Measurements from ENCODE around the gene ADAT2. TPM values are rescaled to one million over a fixed set of nuclear protein-coding genes. Genes with fewer than 3 reads are reported as not detected.

Gene ADAT2
- total and polyA plus RNA-seq, 2 of the 4 experiments (the other 2 are of a cell fraction), result 2.7 to 5.4 TPM

DNA sequence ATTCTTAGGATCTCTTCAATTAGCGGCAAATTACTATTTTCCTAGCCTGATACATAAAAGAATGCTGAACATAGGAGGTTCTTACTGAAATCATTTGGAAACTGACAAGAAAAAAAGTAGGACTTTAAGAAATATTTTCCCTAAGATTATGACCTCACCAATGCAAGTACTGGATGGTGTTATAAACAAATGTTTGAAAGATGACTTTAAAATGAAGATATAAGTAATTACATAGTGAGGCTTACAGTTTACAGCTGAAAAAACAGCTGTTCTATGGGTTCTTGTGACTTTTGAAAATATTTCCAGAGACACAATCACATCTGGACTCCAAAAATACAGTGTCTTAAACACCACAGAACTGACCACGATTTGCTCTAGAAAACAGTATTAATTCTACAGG is 64.9 kb downstream of the ADAT2 start:
- CTCF ChIA-PET, result interaction anchor here (0.6 to 1.3 kb wide), 2 partner anchors 10 to 62 kb away, joined by 3 to 6 read pairs; no protein-coding TSS in a partner anchor

More for the DNA sequence above, 64.9 kb downstream of the ADAT2 start:
- Histone ChIP-seq H3K56ac (ENCODE audit: extremely low read depth, insufficient read depth, low read length) (no peak overlapping the region), H2AK5ac (ENCODE audit: low read depth, low read length) (no peak overlapping the region), H3K36me3 (ENCODE audit: control insufficient read depth, insufficient read depth, low read length) (no peaks in the 10 kb centered on the region), H4K5ac (ENCODE audit: low read depth, low read length) (no peak overlapping the region), H3K27me3 (ENCODE audit: control insufficient read depth, insufficient read depth, low read length) (peaks cover 12% of the 10 kb centered on the region), H4K20me1 (ENCODE audit: insufficient read depth, low read length) (no peaks in the 10 kb centered on the region), H3K14ac (replicated peaks; ENCODE audit: low read depth, low read length) (no peak overlapping the region), H3K79me1 (ENCODE audit: low read depth in 1 of 2, low read length in 2 of 2) (no peaks in the 10 kb centered on the region), H3K4me3 (ENCODE audit: insufficient read depth, low read depth, low read length) (no peak overlapping the region), H4K91ac (ENCODE audit: insufficient read depth, low read depth, low read length) (no peak overlapping the region), H3K27ac (ENCODE audit: insufficient read depth, low read length) (no peak overlapping the region), H3K4ac (ENCODE audit: low read depth, low read length) (no peak overlapping the region), H2BK15ac (ENCODE audit: low read depth, low read length) (no peak overlapping the region), H2AK9ac (replicated peaks; ENCODE audit: low read depth, low read length, poor library complexity) (no peak overlapping the region), H3K4me2 (ENCODE audit: low read depth, low read length) (no peak overlapping the region), H3K4me1 (ENCODE audit: control insufficient read depth, insufficient read depth, low read length) (no peaks in the 10 kb centered on the region), H3K9ac (ENCODE audit: low read depth, low read length) (no peak overlapping the region), H2BK20ac (ENCODE audit: low read depth, low read length) (no peak overlapping the region), H2BK120ac (ENCODE audit: low read depth, low read length) (no peak overlapping the region), H2BK5ac (ENCODE audit: low read depth, low read length, poor library complexity, severe bottlenecking) (no peak overlapping the region), H4K8ac (ENCODE audit: low read depth in 2 of 2, low read length in 2 of 2) (no peak overlapping the region), H3K23ac (ENCODE audit: low read depth, low read length) (no peak overlapping the region), H2AFZ (replicated peaks; ENCODE audit: low read length, poor library complexity) (no peak overlapping the region), H3K9me1 (ENCODE audit: insufficient read depth, low read length) (no peaks in the 10 kb centered on the region), H3K9me3 (ENCODE audit: control insufficient read depth, insufficient read depth, low read length) (0 out of 2 replicates have a peak, but pooled peaks cover 1% of the 10 kb centered on the region), H3K18ac (ENCODE audit: low read depth, low read length) (no peak overlapping the region)
- intact Hi-C loops (cut with micrococcal nuclease) (no loop called here), in situ Hi-C loops (cut with MboI; ENCODE audit: low sequenced_read_pairs) (no loop called here), dilution Hi-C loops (cut with HindIII; ENCODE audit: low sequenced_read_pairs, unreplicated experiment) (no loop called here)
- no CpG with 5 or more reads among the region's 2 CpGs for WGBS, 2 experiments (ENCODE audit: extremely low coverage in 2 of 2, insufficient read length in 1 of 2)
- DNase-seq (no peak), ATAC-seq (ENCODE audit: low read depth) (no peak)
- no TSS peak for BruUV-seq (replicated peaks)
- POLR2A ChIA-PET (ENCODE audit: unreplicated experiment), result no interaction called here
- no peak for TF ChIP-seq NFE2L2 (IDR thresholded peaks at IDR 0.05; ENCODE audit: low read depth, low read length)
- TF ChIP-seq, protein P1, sequence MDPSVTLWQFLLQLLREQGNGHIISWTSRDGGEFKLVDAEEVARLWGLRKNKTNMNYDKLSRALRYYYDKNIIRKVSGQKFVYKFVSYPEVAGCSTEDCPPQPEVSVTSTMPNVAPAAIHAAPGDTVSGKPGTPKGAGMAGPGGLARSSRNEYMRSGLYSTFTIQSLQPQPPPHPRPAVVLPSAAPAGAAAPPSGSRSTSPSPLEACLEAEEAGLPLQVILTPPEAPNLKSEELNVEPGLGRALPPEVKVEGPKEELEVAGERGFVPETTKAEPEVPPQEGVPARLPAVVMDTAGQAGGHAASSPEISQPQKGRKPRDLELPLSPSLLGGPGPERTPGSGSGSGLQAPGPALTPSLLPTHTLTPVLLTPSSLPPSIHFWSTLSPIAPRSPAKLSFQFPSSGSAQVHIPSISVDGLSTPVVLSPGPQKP (IDR thresholded peaks at IDR 0.05; ENCODE audit: borderline replicate concordance, low read depth, low read length), result no peak
- TF ChIP-seq MXI1 (IDR thresholded peaks at IDR 0.05; ENCODE audit: borderline replicate concordance, low read depth, low read length), result no peak
- no peak for TF ChIP-seq MAFK (IDR thresholded peaks at IDR 0.05; ENCODE audit: low read depth, low read length)
- no peak for TF ChIP-seq RFX5 (IDR thresholded peaks at IDR 0.05; ENCODE audit: low read depth, low read length)
- TF ChIP-seq, protein P2, sequence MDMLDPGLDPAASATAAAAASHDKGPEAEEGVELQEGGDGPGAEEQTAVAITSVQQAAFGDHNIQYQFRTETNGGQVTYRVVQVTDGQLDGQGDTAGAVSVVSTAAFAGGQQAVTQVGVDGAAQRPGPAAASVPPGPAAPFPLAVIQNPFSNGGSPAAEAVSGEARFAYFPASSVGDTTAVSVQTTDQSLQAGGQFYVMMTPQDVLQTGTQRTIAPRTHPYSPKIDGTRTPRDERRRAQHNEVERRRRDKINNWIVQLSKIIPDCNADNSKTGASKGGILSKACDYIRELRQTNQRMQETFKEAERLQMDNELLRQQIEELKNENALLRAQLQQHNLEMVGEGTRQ (IDR thresholded peaks at IDR 0.05; ENCODE audit: low read depth, low read length), result no peak
- TF ChIP-seq, protein P3, sequence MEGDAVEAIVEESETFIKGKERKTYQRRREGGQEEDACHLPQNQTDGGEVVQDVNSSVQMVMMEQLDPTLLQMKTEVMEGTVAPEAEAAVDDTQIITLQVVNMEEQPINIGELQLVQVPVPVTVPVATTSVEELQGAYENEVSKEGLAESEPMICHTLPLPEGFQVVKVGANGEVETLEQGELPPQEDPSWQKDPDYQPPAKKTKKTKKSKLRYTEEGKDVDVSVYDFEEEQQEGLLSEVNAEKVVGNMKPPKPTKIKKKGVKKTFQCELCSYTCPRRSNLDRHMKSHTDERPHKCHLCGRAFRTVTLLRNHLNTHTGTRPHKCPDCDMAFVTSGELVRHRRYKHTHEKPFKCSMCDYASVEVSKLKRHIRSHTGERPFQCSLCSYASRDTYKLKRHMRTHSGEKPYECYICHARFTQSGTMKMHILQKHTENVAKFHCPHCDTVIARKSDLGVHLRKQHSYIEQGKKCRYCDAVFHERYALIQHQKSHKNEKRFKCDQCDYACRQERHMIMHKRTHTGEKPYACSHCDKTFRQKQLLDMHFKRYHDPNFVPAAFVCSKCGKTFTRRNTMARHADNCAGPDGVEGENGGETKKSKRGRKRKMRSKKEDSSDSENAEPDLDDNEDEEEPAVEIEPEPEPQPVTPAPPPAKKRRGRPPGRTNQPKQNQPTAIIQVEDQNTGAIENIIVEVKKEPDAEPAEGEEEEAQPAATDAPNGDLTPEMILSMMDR (conservative IDR thresholded peaks at IDR 0.05; ENCODE audit: low read depth, low read length), result no peak
- TF ChIP-seq RCOR1 (IDR thresholded peaks at IDR 0.05; ENCODE audit: insufficient replicate concordance, low read length), result no peak
- no peak for TF ChIP-seq CEBPB (IDR thresholded peaks at IDR 0.05; ENCODE audit: low read depth, low read length)
- TF ChIP-seq FOS (IDR thresholded peaks at IDR 0.05; ENCODE audit: low read depth, low read length), result no peak
- no peak for TF ChIP-seq POLR2A (IDR thresholded peaks at IDR 0.05; ENCODE audit: low read depth, low read length)
- TF ChIP-seq CHD1 (IDR thresholded peaks at IDR 0.05; ENCODE audit: low read depth, low read length), result no peak
- no peak for TF ChIP-seq MAZ (IDR thresholded peaks at IDR 0.05; ENCODE audit: borderline replicate concordance, low read depth, low read length)
- no peak for TF ChIP-seq RAD21 (IDR thresholded peaks at IDR 0.05; ENCODE audit: low read length)
- TF ChIP-seq SMC3 (IDR thresholded peaks at IDR 0.05; ENCODE audit: low read depth, low read length), result no peak
- TF ChIP-seq BHLHE40 (IDR thresholded peaks at IDR 0.05; ENCODE audit: low read depth, low read length), result no peak
